ENCODE data around the gene TPGS2. TPM values are rescaled to one million over a fixed set of nuclear protein-coding genes. Genes with fewer than 3 reads are reported as not detected.

Gene TPGS2
- polyA plus RNA-seq, 1 donor: 69.5 TPM

DNA sequence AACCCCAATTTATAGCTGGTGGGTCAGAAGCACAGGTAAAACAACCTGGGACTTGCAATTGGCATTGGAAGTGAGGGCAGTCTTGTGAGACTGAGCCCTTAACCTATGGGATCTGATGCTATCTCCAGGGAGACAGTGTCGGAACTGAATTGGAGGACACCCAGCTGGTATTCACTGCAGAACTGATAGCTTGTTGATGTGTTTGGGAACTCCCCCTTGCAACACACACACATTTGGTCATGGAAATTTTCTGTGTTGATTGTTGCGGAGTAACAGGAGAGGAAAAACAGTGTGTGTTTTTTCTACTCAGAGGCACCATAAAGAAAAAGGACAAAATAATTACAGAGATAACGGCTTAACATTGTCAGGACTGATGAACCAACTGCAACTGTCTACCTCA is 16.1 kb downstream of the TPGS2 start:
- Histone ChIP-seq H3K4me3 (ENCODE audit: low read length) (no peak overlapping the region), H3K27me3 (ENCODE audit: control insufficient read depth, insufficient read depth, low read length) (no peaks in the 10 kb centered on the region), H3K9me3 (ENCODE audit: control insufficient read depth, low read depth, low read length) (no peaks in the 10 kb centered on the region), H3K4me1 (ENCODE audit: control insufficient read depth, insufficient read depth, low read length) (peaks cover 3% of the 10 kb centered on the region), H3K27ac (ENCODE audit: low read length) (no peak overlapping the region), H3K36me3 (ENCODE audit: control insufficient read depth, insufficient read depth, low read length) (peaks cover 43% of the 10 kb centered on the region)
- no CpG with 5 or more reads among the region's 3 CpGs for WGBS (ENCODE audit: insufficient coverage, low lambda C conversion rate)
- no peak for DNase-seq

DNA sequence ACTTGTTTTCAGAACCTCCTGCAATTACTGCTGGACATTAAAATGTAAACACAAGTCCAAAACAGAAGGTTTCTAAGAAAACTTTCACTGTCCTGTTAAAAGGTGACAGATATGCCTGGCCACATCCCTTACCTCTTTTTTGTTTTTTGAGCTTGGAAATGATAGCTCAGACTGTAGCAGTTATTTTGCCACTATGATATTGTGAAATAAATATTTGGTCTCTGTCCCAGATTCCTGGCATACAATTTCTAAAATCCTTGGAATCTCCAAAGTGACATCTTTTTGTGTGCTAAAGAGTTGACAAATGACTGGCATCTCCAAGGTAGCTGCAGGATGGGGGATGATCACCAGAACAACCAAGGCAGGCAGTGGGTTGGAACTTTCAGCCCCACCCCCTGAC is 16.8 kb downstream of the TPGS2 start:
- no peak for DNase-seq
- no peaks in the 10 kb centered on the region for H3K9me3 ChIP-seq (ENCODE audit: control insufficient read depth, low read depth, low read length)
- H3K27ac ChIP-seq (ENCODE audit: low read length): no peak overlapping the region
- no peak overlapping the region for H3K4me3 ChIP-seq (ENCODE audit: low read length)
- H3K36me3 ChIP-seq (ENCODE audit: control insufficient read depth, insufficient read depth, low read length): peaks cover 43% of the 10 kb centered on the region
- no peaks in the 10 kb centered on the region for H3K27me3 ChIP-seq (ENCODE audit: control insufficient read depth, insufficient read depth, low read length)
- H3K4me1 ChIP-seq (ENCODE audit: control insufficient read depth, insufficient read depth, low read length): peaks cover 3% of the 10 kb centered on the region

DNA sequence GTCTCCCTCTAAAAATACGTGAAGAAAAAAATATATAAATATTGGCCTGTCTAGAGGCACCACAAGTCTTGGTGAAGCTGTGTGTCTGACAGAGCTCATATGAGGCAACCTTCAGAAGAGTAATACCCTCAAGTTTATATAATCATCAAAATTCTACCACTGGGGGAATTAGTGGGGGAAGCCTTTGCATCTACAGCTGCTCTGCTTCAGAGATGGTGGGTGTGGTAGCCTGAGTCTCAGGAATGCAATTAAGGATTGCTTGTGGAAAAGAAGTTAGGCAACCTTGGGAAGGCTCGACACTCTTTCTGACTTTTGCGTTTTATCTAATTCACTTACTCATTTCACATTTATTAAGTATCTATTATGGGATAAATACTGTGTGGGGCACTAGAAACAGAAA is 17.4 kb downstream of the TPGS2 start:
- Histone ChIP-seq H3K36me3 (ENCODE audit: control insufficient read depth, insufficient read depth, low read length) (peaks cover 43% of the 10 kb centered on the region), H3K4me1 (ENCODE audit: control insufficient read depth, insufficient read depth, low read length) (peaks cover 3% of the 10 kb centered on the region), H3K9me3 (ENCODE audit: control insufficient read depth, low read depth, low read length) (no peaks in the 10 kb centered on the region), H3K27me3 (ENCODE audit: control insufficient read depth, insufficient read depth, low read length) (no peaks in the 10 kb centered on the region), H3K4me3 (ENCODE audit: low read length) (no peak overlapping the region), H3K27ac (ENCODE audit: low read length) (no peak overlapping the region)
- WGBS (ENCODE audit: insufficient coverage, low lambda C conversion rate): 100% methylated on average over 1 of the region's 3 CpGs
- DNase-seq: no peak

DNA sequence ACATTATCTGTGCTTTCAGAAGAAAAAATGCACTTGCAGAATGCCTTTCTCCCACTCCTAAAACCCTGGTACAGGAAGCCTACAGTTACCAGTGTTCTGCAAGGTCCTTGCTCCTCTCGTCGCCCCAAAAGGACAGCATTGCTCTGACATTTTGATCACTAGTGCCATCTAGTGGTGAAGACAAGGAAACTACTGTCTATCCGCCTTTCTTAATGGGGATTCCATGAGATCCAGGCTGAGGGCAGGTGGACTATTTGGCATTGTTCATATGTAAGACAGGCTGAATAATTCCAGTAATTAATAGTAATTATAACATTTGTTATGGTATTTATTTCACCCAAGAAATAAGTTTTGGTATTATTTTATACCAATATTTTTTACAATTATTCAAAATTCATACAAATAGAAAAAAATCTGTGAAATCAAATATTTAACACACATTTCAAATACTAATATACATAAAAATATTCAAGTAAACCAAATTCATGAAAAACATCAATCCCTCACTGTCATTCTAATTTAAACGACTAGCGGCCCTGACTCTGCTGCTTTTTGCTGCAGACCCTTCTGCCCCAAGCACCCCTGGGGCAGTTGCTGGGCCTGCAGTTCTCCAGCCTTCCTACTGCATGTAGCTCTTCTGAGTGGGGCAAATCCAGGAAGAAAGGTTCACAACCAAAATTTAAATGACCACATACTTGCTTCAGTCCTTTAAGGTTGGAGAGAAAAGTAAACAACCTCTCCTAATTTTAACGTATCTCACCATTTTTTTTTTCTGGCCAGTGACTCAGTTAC is 19.0 kb downstream of the TPGS2 start:
- no peak overlapping the region for H3K27ac ChIP-seq (ENCODE audit: low read length)
- peaks cover 3% of the 10 kb centered on the region for H3K4me1 ChIP-seq (ENCODE audit: control insufficient read depth, insufficient read depth, low read length)
- WGBS (ENCODE audit: insufficient coverage, low lambda C conversion rate): 100% methylated on average over 1 of the region's 6 CpGs
- no peak overlapping the region for H3K4me3 ChIP-seq (ENCODE audit: low read length)
- no peaks in the 10 kb centered on the region for H3K27me3 ChIP-seq (ENCODE audit: control insufficient read depth, insufficient read depth, low read length)
- DNase-seq: peak; percentile 37 to 49
- no peaks in the 10 kb centered on the region for H3K9me3 ChIP-seq (ENCODE audit: control insufficient read depth, low read depth, low read length)
- H3K36me3 ChIP-seq (ENCODE audit: control insufficient read depth, insufficient read depth, low read length): peaks cover 54% of the 10 kb centered on the region

DNA sequence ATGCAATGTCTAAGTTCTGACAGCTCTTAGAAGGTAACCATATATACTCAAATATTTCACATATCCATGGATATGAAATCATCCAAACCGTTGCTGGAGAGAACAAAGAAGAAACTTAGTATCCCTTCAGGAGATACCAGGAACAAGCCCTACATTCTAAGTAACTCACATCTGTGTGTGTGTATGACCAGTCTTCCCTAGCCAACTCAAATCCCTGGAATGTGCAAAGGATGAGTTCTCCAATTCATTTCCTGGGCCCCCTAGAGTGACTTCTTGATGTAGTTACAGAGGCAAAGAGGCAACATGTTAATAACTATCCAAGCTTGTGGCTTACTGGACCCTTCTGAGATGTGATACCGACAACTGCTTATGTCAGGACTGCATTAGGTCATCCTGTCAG is 20.1 kb downstream of the TPGS2 start:
- H3K4me3 ChIP-seq (ENCODE audit: low read length): no peak overlapping the region
- WGBS (ENCODE audit: insufficient coverage, low lambda C conversion rate): no CpG with 5 or more reads among the region's 2 CpGs
- H3K9me3 ChIP-seq (ENCODE audit: control insufficient read depth, low read depth, low read length): no peaks in the 10 kb centered on the region
- DNase-seq: no peak
- H3K36me3 ChIP-seq (ENCODE audit: control insufficient read depth, insufficient read depth, low read length): peaks cover 59% of the 10 kb centered on the region
- H3K4me1 ChIP-seq (ENCODE audit: control insufficient read depth, insufficient read depth, low read length): peaks cover 3% of the 10 kb centered on the region
- no peak overlapping the region for H3K27ac ChIP-seq (ENCODE audit: low read length)
- H3K27me3 ChIP-seq (ENCODE audit: control insufficient read depth, insufficient read depth, low read length): no peaks in the 10 kb centered on the region

DNA sequence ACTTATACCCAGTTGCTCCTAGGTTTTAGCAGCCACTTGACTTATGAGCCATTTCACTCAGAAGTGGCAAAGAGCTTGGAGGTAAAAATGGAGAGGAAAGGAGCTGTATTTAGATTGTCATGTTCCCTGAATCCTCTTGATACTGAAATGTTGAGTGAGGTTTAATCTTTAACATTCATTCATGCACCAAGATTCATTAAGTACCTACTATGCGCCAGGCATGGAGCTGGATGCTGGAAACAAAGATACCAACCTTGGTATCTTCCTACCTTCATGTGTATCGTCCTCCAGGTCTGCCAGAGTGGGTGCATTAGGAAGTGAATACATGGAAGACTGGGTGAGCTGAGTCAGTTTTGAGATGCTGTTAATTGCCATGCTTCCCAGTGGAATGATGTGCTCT is 23.7 kb downstream of the TPGS2 start:
- Histone ChIP-seq H3K27ac (ENCODE audit: low read length) (no peak overlapping the region), H3K27me3 (ENCODE audit: control insufficient read depth, insufficient read depth, low read length) (no peaks in the 10 kb centered on the region), H3K4me1 (ENCODE audit: control insufficient read depth, insufficient read depth, low read length) (peaks cover 3% of the 10 kb centered on the region), H3K4me3 (ENCODE audit: low read length) (no peak overlapping the region), H3K36me3 (ENCODE audit: control insufficient read depth, insufficient read depth, low read length) (peaks cover 60% of the 10 kb centered on the region), H3K9me3 (ENCODE audit: control insufficient read depth, low read depth, low read length) (no peaks in the 10 kb centered on the region)
- WGBS (ENCODE audit: insufficient coverage, low lambda C conversion rate): no CpG with 5 or more reads among the region's 2 CpGs
- no peak for DNase-seq

DNA sequence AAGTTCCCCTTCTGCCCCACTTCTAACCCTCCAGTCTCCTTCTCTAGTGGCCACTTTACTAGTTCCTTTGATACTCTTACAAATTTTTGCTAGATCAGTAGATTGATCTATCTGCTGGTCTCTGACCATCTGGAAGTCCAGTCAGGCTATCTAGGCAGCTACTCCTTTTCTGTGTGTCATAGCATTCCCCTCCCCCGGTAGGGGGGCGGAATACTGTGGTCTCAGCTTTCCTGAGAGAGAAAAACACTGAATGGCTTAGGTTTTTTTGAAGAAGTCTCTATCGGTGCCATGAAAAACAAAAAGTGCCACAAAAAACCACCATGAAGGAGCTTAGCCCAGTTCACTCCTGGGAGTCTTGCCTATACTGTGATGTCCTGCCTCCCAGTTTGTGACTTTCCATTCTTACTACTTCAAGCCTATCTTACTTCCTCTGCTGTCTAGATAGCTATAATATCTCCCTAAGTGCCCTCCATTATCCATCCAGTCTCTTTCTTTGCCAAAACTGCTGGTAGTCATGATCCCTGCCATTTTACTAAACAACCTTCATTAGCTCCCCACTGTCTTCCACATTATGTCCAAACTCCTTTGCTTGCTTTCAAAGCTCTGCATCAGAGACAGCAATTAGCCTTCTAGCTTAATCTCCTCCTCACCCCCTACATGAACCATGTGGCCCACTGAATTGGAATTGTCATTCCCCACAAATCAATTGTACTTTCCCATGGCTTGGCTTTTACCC is 29.9 kb downstream of the TPGS2 start:
- Histone ChIP-seq H3K4me3 (ENCODE audit: low read length) (no peak overlapping the region), H3K27ac (ENCODE audit: low read length) (no peak overlapping the region), H3K9me3 (ENCODE audit: control insufficient read depth, low read depth, low read length) (no peaks in the 10 kb centered on the region), H3K27me3 (ENCODE audit: control insufficient read depth, insufficient read depth, low read length) (no peaks in the 10 kb centered on the region), H3K4me1 (ENCODE audit: control insufficient read depth, insufficient read depth, low read length) (no peaks in the 10 kb centered on the region), H3K36me3 (ENCODE audit: control insufficient read depth, insufficient read depth, low read length) (peaks cover 76% of the 10 kb centered on the region)
- no peak for DNase-seq
- 80% methylated on average over 1 of the region's 3 CpGs for WGBS (ENCODE audit: insufficient coverage, low lambda C conversion rate)

DNA sequence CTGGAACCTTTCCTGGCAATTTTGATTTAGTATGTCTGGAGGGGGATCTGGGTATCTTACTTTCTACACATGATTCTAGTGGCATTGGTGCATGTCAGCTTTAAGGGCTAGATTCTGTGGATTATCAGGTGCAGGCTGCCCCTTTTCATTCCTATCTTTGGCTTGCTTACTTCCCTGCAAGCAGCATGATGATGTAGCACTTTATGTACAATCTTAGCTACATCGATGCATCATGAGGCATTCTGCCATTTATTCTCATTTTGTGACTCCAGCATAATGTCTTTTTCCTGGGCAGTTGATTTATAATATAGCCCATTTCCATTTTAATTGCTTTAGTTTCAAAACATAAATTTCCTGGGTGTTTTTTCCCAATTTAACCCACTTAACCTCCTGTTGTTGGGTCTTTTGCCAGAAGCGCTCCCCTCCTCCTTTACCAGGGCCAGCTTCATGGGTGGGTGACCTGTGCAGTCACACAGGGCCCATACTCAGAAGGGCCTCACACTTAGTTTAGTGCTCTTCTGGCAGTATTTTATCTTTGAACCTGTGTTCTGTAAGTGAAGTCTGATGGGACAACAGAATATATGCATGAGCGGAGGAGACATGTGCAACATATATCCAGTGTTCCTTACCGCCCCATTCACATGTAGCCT is 36.0 kb downstream of the TPGS2 start:
- Histone ChIP-seq H3K36me3 (ENCODE audit: control insufficient read depth, insufficient read depth, low read length) (peaks cover 50% of the 10 kb centered on the region), H3K4me1 (ENCODE audit: control insufficient read depth, insufficient read depth, low read length) (no peaks in the 10 kb centered on the region), H3K27ac (ENCODE audit: low read length) (no peak overlapping the region), H3K9me3 (ENCODE audit: control insufficient read depth, low read depth, low read length) (no peaks in the 10 kb centered on the region), H3K27me3 (ENCODE audit: control insufficient read depth, insufficient read depth, low read length) (no peaks in the 10 kb centered on the region), H3K4me3 (ENCODE audit: low read length) (no peak overlapping the region)
- WGBS (ENCODE audit: insufficient coverage, low lambda C conversion rate): 100% methylated on average over 1 of the region's 4 CpGs
- no peak for DNase-seq

DNA sequence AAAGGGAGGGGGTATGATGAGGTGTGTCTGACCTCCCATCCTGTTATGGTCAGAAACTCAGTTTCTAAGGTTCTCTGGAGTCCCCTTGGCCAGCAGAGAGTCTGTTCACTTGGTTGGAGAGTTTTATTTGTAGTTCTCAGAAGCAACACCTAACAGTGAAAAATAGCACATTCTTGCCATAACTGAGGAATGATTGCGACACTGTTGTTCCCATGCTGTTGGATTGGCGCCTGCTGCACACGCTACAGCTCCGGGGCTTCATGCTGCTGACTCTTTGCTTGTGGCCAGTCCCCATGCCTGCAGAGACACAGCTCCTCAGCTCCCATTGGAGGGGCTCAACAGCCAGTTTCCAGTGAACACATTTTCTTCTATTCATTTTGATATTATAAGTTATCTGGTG is 42.1 kb downstream of the TPGS2 start:
- no peak overlapping the region for H3K27ac ChIP-seq (ENCODE audit: low read length)
- no peaks in the 10 kb centered on the region for H3K4me1 ChIP-seq (ENCODE audit: control insufficient read depth, insufficient read depth, low read length)
- no peak for DNase-seq
- no peaks in the 10 kb centered on the region for H3K27me3 ChIP-seq (ENCODE audit: control insufficient read depth, insufficient read depth, low read length)
- peaks cover 13% of the 10 kb centered on the region for H3K36me3 ChIP-seq (ENCODE audit: control insufficient read depth, insufficient read depth, low read length)
- no peak overlapping the region for H3K4me3 ChIP-seq (ENCODE audit: low read length)
- no peaks in the 10 kb centered on the region for H3K9me3 ChIP-seq (ENCODE audit: control insufficient read depth, low read depth, low read length)
- no CpG with 5 or more reads among the region's 4 CpGs for WGBS (ENCODE audit: insufficient coverage, low lambda C conversion rate)

DNA sequence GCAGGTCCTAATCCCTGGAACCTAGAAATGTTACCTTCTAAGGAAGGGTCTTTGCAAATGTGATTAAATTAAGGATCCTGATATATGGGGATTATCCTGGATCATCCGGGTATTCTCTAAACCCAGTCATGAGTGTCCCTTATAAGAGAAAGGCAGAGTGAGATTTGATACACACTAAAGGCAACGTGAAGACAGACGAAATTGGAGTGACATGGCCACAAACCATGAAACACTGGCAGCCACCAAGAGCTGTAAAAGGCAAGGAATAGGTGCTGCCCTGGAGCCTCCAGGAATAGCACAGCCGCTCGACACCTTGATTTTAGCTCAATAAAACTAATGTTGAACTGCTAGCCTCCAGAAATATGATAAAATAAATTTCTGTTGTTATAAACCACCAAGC is 45.0 kb downstream of the TPGS2 start:
- Histone ChIP-seq H3K4me1 (ENCODE audit: control insufficient read depth, insufficient read depth, low read length) (no peaks in the 10 kb centered on the region), H3K27ac (ENCODE audit: low read length) (no peak overlapping the region), H3K36me3 (ENCODE audit: control insufficient read depth, insufficient read depth, low read length) (peaks cover 15% of the 10 kb centered on the region), H3K4me3 (ENCODE audit: low read length) (no peak overlapping the region), H3K27me3 (ENCODE audit: control insufficient read depth, insufficient read depth, low read length) (no peaks in the 10 kb centered on the region), H3K9me3 (ENCODE audit: control insufficient read depth, low read depth, low read length) (no peaks in the 10 kb centered on the region)
- no peak for DNase-seq
- WGBS (ENCODE audit: insufficient coverage, low lambda C conversion rate): no CpG with 5 or more reads among the region's 5 CpGs

All from large intestine (tissue), 3 donors.